Body of pancreas (tissue), 4 donors: Measurements from ENCODE around the gene TMEM212.

Experiments
- CTCF ChIP-seq, 7 experiments: fragments of 450-650 bp in 4 of 7; fragments of 200-600 bp in 3 of 7; sonication (generic) in 3 of 7; IDR thresholded peaks; one replicate each; pipeline ENCODE4 v1.5.1; 2016 to 2019; ENCODE audit warnings: antibody characterized with exemption in 7 of 7
- POLR2A ChIP-seq, 3 donors: fragments of 450-650 bp; IDR thresholded peaks; one replicate each; pipeline ENCODE4 v1.6.1; 2016; ENCODE audit warnings: antibody characterized with exemption in 3 of 3, mild to moderate bottlenecking in 2 of 3

- TF ChIP-seq CTCF (IDR thresholded peaks at IDR 0.05), result no peak
- TF ChIP-seq POLR2A (IDR thresholded peaks at IDR 0.05), result no peak
Measured at GRCh38 chr3:171813897-171814460, 29.2 kb upstream of the TMEM212 start.
